ENCODE measurements around the gene NPDC1.

DNA sequence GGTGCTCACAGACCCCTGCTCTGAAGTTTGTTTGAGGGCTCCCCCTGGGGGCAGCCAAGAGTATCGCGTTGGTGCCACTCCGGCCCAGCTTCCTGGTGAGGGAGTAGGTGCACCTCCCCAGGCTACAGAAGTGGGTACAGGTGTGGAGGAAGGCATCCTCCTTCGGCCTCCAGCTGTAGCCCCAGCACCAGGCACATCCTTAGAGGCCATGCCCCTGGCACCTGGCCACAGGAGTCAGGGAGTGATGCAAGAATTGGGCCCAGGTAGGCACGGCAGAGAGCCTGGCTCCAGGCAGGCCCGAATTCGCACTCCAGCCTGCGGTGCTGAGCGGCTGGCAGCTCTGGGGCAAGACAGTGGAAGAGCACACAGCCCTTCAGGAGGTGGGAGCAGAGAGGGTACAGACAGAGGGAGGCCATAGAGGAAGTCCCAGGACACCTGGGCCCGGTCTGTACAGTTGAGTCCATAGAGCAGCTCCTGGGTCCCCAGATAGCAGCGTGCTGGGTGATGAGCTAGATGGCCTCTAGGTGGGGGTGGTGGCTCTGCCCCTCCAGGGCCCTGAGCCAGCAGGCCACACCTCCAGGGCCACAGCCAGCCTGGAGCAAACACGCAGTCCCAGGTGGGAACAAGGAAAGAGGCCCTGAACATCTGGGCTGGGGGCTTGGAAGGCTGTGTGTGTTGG lies 22.0 kb upstream of the NPDC1 start:
- no peak for TF ChIP-seq TAF1 (IDR thresholded peaks at IDR 0.05; ENCODE audit: borderline replicate concordance, low read depth, low read length)
- no peak for TF ChIP-seq POLR2A (IDR thresholded peaks at IDR 0.05; ENCODE audit: low read depth, low read length)
